Activated CD4-positive, alpha-beta T cell treated with anti-CD3 and anti-CD28 coated beads, Interleukin-2, Interleukin-4, amounts not matched to agents 100 ng/mL and 50 ng/mL, durations not matched to agents 16 hours and 8 hours (primary cell): ENCODE data around the gene ADAMTS9.

Experiments
- DNase-seq: peaks from one replicate; pipeline ENCODE4 v3.0.0-alpha.2; 2020; ENCODE audit warnings: low spot score

The ADAMTS9 gene

GRCh38 chr3:64651741-64652241, 36.0 kb downstream of the ADAMTS9 start:
- no peak for DNase-seq

- DNase-seq = no peak
Observed at GRCh38 chr3:64651303-64651702, 36.5 kb downstream of the ADAMTS9 start.

- no peak for DNase-seq
Observed at GRCh38 chr3:64650715-64651114, 37.1 kb downstream of the ADAMTS9 start.

- no peak for DNase-seq
Observed at GRCh38 chr3:64650096-64650622, 37.6 kb downstream of the ADAMTS9 start.

- DNase-seq = no peak
Observed at GRCh38 chr3:64648927-64649906, 38.6 kb downstream of the ADAMTS9 start.

GRCh38 chr3:64647825-64648224, 40.0 kb downstream of the ADAMTS9 start:
- no peak for DNase-seq

GRCh38 chr3:64645243-64645642, 42.6 kb downstream of the ADAMTS9 start:
- no peak for DNase-seq

GRCh38 chr3:64644483-64644882, 43.3 kb downstream of the ADAMTS9 start:
- no peak for DNase-seq

- DNase-seq = no peak
Observed at GRCh38 chr3:64642327-64643151, 45.3 kb downstream of the ADAMTS9 start.

GRCh38 chr3:64638981-64639481, 48.8 kb downstream of the ADAMTS9 start:
- DNase-seq = no peak

GRCh38 chr3:64638511-64638910, 49.3 kb downstream of the ADAMTS9 start:
- no peak for DNase-seq

- DNase-seq = no peak
Observed at GRCh38 chr3:64634417-64634816, 53.4 kb downstream of the ADAMTS9 start.

GRCh38 chr3:64631951-64632350, 55.8 kb downstream of the ADAMTS9 start:
- no peak for DNase-seq

- DNase-seq = no peak
Observed at GRCh38 chr3:64627471-64628321, 60.1 kb downstream of the ADAMTS9 start.

GRCh38 chr3:64627042-64627441, 60.8 kb downstream of the ADAMTS9 start:
- DNase-seq = no peak

- DNase-seq = no peak
Observed at GRCh38 chr3:64625381-64625780, 62.4 kb downstream of the ADAMTS9 start.

GRCh38 chr3:64623125-64623524, 64.7 kb downstream of the ADAMTS9 start:
- DNase-seq = no peak

GRCh38 chr3:64621726-64622395, 65.9 kb downstream of the ADAMTS9 start:
- no peak for DNase-seq

- DNase-seq = no peak
Observed at GRCh38 chr3:64621275-64621674, 66.5 kb downstream of the ADAMTS9 start.

- no peak for DNase-seq
Observed at GRCh38 chr3:64620020-64620419, 67.8 kb downstream of the ADAMTS9 start.

- no peak for DNase-seq
Observed at GRCh38 chr3:64619216-64619615, 68.6 kb downstream of the ADAMTS9 start.
